ENCODE results near the gene PTPRD. TPM values are rescaled to one million over a fixed set of nuclear protein-coding genes. Genes with fewer than 3 reads are reported as not detected.

PTPRD gene
- total RNA-seq, 1 experiment from 2014 or later, result 32.5 TPM

DNA sequence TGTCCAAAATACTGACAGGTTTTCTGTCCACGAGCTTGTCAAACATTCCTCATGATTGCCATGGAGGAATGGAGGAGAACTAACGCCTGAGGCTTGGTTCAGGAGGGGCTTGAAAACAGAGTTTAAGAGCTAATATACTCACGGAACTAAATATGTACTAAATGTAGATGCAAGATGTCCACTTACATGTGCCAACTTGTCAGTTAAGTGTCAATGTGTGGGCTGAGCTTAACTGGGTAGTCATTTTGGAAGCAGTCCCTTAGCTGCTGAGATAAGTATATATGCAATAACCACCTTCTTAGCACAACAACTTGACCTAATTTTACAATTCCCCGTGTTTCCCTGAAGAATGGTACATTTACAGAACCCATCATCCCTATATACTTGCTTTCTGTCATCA, 176.0 kb downstream of the PTPRD start:
- no peaks in the 10 kb centered on the region for H3K79me2 ChIP-seq (ENCODE audit: insufficient read depth, low read length)
- TF ChIP-seq, protein P1, sequence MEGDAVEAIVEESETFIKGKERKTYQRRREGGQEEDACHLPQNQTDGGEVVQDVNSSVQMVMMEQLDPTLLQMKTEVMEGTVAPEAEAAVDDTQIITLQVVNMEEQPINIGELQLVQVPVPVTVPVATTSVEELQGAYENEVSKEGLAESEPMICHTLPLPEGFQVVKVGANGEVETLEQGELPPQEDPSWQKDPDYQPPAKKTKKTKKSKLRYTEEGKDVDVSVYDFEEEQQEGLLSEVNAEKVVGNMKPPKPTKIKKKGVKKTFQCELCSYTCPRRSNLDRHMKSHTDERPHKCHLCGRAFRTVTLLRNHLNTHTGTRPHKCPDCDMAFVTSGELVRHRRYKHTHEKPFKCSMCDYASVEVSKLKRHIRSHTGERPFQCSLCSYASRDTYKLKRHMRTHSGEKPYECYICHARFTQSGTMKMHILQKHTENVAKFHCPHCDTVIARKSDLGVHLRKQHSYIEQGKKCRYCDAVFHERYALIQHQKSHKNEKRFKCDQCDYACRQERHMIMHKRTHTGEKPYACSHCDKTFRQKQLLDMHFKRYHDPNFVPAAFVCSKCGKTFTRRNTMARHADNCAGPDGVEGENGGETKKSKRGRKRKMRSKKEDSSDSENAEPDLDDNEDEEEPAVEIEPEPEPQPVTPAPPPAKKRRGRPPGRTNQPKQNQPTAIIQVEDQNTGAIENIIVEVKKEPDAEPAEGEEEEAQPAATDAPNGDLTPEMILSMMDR (conservative IDR thresholded peaks at IDR 0.05), result no peak
- H3K4me2 ChIP-seq (ENCODE audit: insufficient read depth, insufficient read length, low read length), result no peak overlapping the region
- no peak overlapping the region for H4K91ac ChIP-seq (ENCODE audit: insufficient read length, low read depth, low read length)
- H2BK5ac ChIP-seq (ENCODE audit: insufficient read length, low read length), result no peak overlapping the region
- Mint-ChIP-seq H3K4me1 (peaks cover 25 to 26% of the 10 kb centered on the region in 2 experiments), H3K9me3 (peaks cover 0 to 3% of the 10 kb centered on the region in 2 experiments; a peak in 2 of 5 replicates), H3K36me3 (ENCODE audit: insufficient read depth in 1 of 3, low read depth in 3 of 3) (peaks cover 0 to 4% (median 0%) of the 10 kb centered on the region in 3 experiments; a peak in 1 of 7 replicates), H3K27me3 (ENCODE audit: low read depth) (no peaks in the 10 kb centered on the region), H3K27ac (no peak overlapping the region), H3K4me3 (no peak overlapping the region)
- no peak overlapping the region for H3K23ac ChIP-seq (ENCODE audit: insufficient read length, low read depth, low read length)
- H2BK12ac ChIP-seq (ENCODE audit: insufficient read length, low read depth, low read length), result no peak overlapping the region
- H2AK5ac ChIP-seq (ENCODE audit: insufficient read length, low read length), result no peak overlapping the region
- H3K9me3 ChIP-seq (ENCODE audit: control insufficient read depth, low read depth, low read length), result no peaks in the 10 kb centered on the region
- H3K14ac ChIP-seq (ENCODE audit: insufficient read depth, low read length), result no peak overlapping the region
- H4K5ac ChIP-seq (ENCODE audit: insufficient read length, low read depth, low read length), result no peak overlapping the region
- no peak overlapping the region for H3K27ac ChIP-seq (ENCODE audit: insufficient read length, low read depth, low read length)
- no peaks in the 10 kb centered on the region for H3K27me3 ChIP-seq (ENCODE audit: insufficient read depth, low read length)
- no peak overlapping the region for H4K8ac ChIP-seq (replicated peaks; ENCODE audit: insufficient read length, low read depth, low read length)
- H4K20me1 ChIP-seq (ENCODE audit: control insufficient read depth, insufficient read depth, insufficient read length), result no peaks in the 10 kb centered on the region
- H2BK15ac ChIP-seq (ENCODE audit: low read depth, low read length), result no peak overlapping the region
- no peak overlapping the region for H2AFZ ChIP-seq (ENCODE audit: low read length)
- no peak overlapping the region for H2BK120ac ChIP-seq (ENCODE audit: low read depth, low read length, poor library complexity, severe bottlenecking)
- H3K79me1 ChIP-seq (ENCODE audit: insufficient read depth, low read depth, low read length, poor library complexity, severe bottlenecking), result no peaks in the 10 kb centered on the region
- no peaks in the 10 kb centered on the region for H3K23me2 ChIP-seq (ENCODE audit: insufficient read length, low read depth, low read length, poor library complexity, severe bottlenecking)
- H3K4ac ChIP-seq (ENCODE audit: low read depth, low read length), result no peak overlapping the region
- no peak overlapping the region for H3K18ac ChIP-seq (ENCODE audit: insufficient read length, low read depth, low read length)
- H3K9ac ChIP-seq (ENCODE audit: extremely low read depth, insufficient read length, low read length), result no peak overlapping the region
- H3K56ac ChIP-seq (ENCODE audit: insufficient read length, low read depth, low read length), result no peak overlapping the region
- no peaks in the 10 kb centered on the region for H3K4me1 ChIP-seq (ENCODE audit: insufficient read depth, low read length)
- DNase-seq, result no peak
- no CpG with 5 or more reads among the region's 4 CpGs for WGBS (ENCODE audit: extremely low coverage, insufficient read length, low lambda C conversion rate)
- no peak overlapping the region for H3T11ph ChIP-seq (ENCODE audit: low read length)
- H2BK20ac ChIP-seq (ENCODE audit: low read depth, low read length, poor library complexity, severe bottlenecking), result no peak overlapping the region

All from H9 (cell line).